Measurements from ENCODE around the gene ACP5.

- no peak for TF ChIP-seq POLR2AphosphoS5 (IDR thresholded peaks at IDR 0.05; ENCODE audit: borderline replicate concordance, low read depth, low read length)
- TF ChIP-seq EZH2 (IDR thresholded peaks at IDR 0.05), result no peak
- TF ChIP-seq FOXP2 (optimal IDR thresholded peaks at IDR 0.05; ENCODE audit: control extremely low read depth, extremely low read length, insufficient read depth), result no peak
These were observed 35.5 kb upstream of the ACP5 start for GRCh38 chr19:11612816-11613511.
